GM10248 (cell line): ENCODE measurements around the gene ARRDC4.

Experiments used
- CTCF ChIA-PET: fragments of 300-600 bp; sonication (Branson Sonifier 250); formaldehyde crosslinking; extraction: SDS; loops from one replicate; lab custom pipeline; 2021; ENCODE audit warnings: antibody characterized with exemption; lab: Yijun Ruan, JAX
- POLR2A ChIA-PET: fragments of 350-650 bp; sonication (Branson Sonifier 250); formaldehyde crosslinking; extraction: SDS; loops from one replicate; lab custom pipeline; 2020; ENCODE audit warnings: antibody characterized with exemption; lab: Yijun Ruan, JAX
- DNase-seq: peaks from one replicate; pipeline ENCODE4 v3.0.0; 2012; ENCODE audit errors: extremely low spot score
- CTCF ChIP-seq: IDR thresholded peaks from 2 replicates; pipeline ENCODE4 v1.5.1; 2012; ENCODE audit warnings: mild to moderate bottlenecking, low read depth; ENCODE audit errors: extremely low read depth, missing control alignments, control extremely low read depth

The ARRDC4 gene

DNA sequence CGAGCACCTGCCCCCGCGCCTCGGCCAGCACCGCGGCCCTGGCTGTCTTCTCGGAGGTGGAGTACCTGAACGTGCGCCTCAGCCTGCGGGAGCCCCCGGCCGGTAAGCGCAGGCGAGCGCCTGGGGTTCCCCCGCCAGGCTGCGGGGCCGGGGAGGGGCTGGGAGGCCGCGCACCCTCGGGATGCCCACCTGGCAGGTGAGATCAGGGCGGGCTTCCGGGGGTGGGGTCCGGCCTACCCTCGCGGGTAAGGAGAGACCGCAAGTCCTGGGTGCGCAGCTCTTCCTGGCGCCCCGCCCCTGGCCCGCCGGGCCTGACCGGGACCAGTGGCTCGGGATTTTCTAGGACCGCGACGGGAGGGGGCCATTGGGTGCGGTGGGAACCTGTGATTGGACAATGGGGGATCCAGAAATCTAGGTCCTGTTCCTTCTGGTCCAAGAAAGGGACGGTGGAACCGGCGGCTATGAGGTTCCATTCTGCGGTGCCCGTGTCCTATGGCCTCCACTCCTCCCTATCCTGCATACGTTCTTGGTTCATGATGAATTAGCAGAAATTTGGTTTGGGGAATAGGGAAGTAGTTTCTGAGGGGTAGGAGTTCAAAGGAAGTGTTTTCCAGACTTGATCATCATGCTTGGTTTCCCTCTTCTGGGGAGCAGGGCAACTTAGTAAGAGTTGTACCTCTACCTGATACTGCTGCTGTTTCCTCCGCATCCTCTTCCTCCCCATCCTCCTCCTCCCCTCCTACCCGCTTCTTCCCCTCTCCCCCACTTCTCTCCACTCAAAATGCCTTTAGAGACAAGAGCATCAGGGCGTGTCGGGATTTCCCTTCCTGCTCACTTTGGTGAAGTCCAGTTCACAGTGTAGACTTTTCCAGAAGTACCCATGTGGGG lies 808 bp downstream of the ARRDC4 start:
- CTCF ChIA-PET = no interaction called here
- no peak for TF ChIP-seq CTCF
- POLR2A ChIA-PET = no interaction called here
- no peak for DNase-seq

DNA sequence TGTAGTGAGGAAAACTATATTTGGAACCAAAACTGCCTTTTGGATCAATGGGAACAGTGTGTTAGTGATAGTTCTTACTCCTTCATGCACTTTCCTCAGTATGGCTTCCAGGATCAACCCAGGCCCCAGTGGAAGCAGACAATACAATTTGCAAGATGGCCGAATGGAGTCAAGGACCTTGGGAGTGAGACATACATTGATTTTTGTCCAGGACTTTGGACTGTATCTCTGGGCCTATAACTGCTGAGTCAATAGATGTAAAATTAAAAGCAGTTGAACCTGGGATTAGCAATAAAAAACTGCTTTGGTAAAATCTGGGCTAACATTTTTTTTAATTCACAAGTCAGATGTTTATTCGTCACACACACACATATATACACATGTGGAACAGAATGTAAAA lies 1.8 kb downstream of the ARRDC4 start:
- no peak for TF ChIP-seq CTCF
- POLR2A ChIA-PET = no interaction called here

DNA sequence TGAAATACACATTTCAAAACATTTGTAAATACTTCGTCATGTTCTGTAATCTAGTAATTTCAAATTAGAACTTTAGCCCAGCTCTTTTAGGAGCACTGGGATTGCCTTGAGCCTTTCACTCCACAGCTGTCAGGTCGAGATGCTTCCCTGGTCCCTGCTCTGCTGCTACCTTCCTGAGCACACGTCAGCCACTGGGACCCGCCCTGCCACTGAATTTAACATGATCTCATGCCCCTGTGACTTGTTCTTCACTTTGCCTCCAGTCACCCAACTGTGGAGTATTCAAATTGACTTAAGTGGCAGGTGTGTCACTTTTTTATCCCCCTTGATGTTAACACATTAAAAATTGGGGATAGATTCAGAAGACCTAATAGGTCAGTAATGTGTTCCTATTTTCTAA lies 3.3 kb downstream of the ARRDC4 start:
- ChIA-PET CTCF (no interaction called here), POLR2A (no interaction called here)
- no peak for TF ChIP-seq CTCF
- no peak for DNase-seq

More for the DNA sequence above, 1.8 kb downstream of the ARRDC4 start:
- no peak for DNase-seq
- CTCF ChIA-PET = no interaction called here

- POLR2A ChIA-PET = no interaction called here
- DNase-seq = no peak
- CTCF ChIA-PET = interaction anchor here (1.1 to 1.3 kb wide), 2 partner anchors 22 to 70 kb away, joined by 3 to 5 read pairs; no protein-coding TSS in a partner anchor
- TF ChIP-seq CTCF = no peak
These were observed 5.7 kb downstream of the ARRDC4 start for GRCh38 chr15:97966246-97966645.

GRCh38 chr15:97966924-97967620 lies 6.6 kb downstream of the ARRDC4 start:
- POLR2A ChIA-PET = no interaction called here
- no peak for DNase-seq
- CTCF ChIA-PET = interaction anchor here (1.1 to 1.3 kb wide), 2 partner anchors 23 to 69 kb away, joined by 3 to 5 read pairs; no protein-coding TSS in a partner anchor
- no peak for TF ChIP-seq CTCF

- POLR2A ChIA-PET = no interaction called here
- CTCF ChIA-PET = no interaction called here
- no peak for DNase-seq
- no peak for TF ChIP-seq CTCF
These were observed 7.4 kb downstream of the ARRDC4 start for GRCh38 chr15:97967881-97968280.
